Measurements from ENCODE around the gene ITSN1.

DNA sequence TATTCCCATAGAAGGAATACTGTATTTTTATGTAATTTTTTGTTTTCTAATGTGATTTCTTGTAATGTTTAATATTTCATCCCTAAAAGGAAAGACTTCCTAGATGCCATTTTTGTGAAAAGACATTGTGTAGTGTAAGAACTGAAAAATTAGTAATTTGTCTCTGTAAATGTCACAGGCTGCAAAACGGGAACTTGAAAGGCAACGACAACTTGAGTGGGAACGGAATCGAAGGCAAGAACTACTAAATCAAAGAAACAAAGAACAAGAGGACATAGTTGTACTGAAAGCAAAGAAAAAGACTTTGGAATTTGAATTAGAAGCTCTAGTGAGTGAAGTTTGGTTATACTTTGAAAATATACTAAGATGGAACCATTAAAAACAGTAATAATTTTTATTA lies 132.2 kb downstream of the ITSN1 start:
- TF ChIP-seq, protein P1, sequence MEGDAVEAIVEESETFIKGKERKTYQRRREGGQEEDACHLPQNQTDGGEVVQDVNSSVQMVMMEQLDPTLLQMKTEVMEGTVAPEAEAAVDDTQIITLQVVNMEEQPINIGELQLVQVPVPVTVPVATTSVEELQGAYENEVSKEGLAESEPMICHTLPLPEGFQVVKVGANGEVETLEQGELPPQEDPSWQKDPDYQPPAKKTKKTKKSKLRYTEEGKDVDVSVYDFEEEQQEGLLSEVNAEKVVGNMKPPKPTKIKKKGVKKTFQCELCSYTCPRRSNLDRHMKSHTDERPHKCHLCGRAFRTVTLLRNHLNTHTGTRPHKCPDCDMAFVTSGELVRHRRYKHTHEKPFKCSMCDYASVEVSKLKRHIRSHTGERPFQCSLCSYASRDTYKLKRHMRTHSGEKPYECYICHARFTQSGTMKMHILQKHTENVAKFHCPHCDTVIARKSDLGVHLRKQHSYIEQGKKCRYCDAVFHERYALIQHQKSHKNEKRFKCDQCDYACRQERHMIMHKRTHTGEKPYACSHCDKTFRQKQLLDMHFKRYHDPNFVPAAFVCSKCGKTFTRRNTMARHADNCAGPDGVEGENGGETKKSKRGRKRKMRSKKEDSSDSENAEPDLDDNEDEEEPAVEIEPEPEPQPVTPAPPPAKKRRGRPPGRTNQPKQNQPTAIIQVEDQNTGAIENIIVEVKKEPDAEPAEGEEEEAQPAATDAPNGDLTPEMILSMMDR (IDR thresholded peaks at IDR 0.05): no peak
- no peak for TF ChIP-seq ZFX (IDR thresholded peaks at IDR 0.05; ENCODE audit: borderline replicate concordance)
